HG03354 (cell line): Measurements from ENCODE around the gene ZNF135.

Experiments
- ATAC-seq: cut with Tn5 transposase; IDR thresholded peaks from one replicate; pipeline ENCODE4 v1.9.1; 2021; ENCODE audit warnings: mild to moderate bottlenecking; ENCODE audit not compliant: unreplicated experiment, poor library complexity, severe bottlenecking

The ZNF135 gene

DNA sequence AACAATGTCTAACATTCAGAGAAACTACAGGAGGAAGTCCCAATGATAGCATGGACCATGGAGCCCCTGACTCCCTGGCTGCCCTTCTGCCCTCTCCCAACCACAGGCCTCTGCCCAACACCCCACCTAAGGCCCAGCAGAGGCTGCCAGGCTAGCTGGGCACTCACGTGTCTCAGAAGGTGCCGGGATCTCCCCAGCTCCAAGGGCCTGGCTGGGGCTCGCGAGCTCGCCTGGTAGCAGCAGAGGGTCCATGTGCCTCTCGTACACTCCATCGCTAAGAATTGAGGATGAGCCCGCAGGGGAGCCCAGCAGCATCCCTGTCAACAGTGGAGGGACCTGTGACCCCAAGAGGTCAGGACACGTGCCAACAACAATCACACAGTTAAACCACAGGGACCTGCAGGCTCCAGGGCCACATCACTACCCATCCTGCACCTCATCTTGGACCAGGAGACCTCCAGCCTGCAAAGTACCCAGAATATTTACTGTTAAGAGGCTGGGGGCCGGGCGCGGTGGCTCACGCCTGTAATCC is 29.5 kb downstream of the ZNF135 start:
- ATAC-seq = no peak

DNA sequence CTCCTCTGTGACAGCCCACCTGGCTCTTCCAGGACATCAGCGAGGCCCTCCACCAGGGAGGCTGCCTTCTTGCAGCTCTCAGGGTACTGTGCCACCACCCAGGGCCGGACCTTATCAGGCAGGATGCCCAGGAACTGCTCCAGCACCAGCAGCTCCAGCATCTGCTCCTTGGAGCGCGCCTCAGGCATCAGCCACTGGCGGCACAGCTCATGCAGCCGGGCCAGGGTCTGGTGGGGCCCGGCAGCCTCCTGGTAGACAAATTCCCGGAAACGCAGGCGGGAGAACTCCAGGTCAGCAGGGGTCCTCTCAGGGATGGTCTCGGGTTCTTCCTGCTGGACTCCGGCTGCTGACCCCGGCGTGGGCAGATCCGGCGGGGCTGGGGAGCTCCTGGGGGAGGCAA is 30.8 kb downstream of the ZNF135 start:
- ATAC-seq = no peak

DNA sequence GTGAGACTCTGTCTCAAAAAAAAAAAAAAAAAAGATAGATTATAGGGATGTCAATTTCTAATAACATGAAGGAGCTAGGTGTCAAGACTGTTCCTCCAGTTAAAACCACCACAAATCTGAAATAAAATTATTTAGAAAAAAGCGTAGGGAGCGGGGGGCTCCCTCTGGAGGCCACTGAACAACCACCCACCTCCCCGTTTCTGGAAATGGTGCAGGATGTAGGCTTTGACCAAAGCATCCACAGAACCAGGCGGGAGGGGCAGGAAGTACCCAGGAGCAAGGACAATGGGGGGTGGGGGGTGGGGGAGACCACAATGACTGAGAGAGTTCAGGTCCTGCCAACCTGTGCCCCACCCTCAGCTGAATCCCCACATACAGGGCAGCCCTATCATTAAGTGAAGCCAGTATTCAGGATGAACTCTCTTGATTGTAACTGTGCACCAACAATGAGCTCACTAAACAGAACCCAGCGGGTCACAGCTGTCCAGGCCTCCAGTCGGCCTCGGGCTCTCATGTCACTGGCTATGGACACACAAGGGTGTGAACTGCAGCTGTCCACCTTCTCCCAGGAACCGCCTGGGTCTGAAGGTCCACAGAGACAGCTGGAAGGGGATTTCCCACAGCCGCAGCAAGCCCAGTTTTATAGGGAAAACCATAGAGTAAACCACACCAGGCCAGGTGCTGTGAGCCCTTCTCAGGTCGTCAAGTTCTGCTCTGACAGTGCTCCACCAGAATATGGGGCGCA is 32.3 kb downstream of the ZNF135 start:
- no peak for ATAC-seq

DNA sequence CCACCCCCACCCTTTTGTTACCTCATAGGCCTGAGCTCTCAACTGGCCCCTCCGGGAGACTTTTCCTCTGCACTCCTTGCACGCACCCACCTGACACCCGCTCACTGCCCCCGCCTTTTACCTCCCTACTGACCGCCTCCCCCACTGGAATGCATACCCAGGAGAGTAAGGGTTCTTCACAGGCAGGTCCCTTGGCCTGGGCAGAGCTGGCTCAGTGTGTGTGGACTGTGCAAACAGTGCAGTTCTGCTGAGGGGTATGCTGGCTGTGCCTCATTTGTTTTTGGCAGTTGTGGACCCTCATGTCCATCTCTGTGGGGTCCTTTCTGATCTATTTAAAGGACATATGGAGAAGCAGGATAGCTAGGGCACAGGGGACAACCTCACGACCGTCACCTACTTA is 34.0 kb downstream of the ZNF135 start:
- no peak for ATAC-seq

DNA sequence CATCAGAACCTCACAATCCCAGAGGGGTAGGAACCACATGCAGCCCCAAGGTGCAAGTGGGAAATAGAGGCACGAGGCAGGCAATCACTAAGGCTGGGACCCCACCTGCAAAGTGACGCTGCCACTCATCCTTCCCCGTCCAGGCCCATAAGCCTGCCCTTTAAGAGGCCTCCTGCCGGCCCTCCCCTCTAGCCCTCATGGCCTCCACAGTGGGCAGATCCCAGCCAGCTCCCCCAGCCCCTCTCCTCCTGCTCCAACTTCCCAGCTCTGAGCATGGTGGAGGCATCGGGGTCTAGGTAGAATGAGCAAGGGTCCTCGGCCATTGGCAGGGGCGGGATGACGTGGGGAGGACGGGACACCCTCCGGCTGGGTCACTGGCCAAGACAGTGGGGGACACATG is 36.2 kb downstream of the ZNF135 start:
- no peak for ATAC-seq

DNA sequence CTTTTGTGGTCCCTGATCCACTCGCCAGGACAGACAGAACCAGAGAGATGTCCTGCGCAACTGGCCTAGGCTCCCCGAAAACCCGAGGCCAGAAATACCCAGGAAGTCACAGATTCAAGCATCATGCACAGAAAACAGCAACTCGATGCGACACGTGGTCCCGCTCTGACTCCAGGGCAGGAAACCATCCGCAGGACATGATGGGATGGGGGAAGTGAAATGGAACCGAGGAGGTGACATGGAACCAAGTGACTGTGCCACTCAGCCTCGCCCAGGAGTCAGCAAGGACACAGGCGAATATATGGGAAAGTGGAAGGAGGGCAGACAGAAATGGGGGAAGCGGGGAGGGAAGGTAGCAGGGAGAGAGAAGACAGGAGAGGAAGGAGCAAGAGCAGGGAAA is 37.8 kb downstream of the ZNF135 start:
- ATAC-seq = no peak

DNA sequence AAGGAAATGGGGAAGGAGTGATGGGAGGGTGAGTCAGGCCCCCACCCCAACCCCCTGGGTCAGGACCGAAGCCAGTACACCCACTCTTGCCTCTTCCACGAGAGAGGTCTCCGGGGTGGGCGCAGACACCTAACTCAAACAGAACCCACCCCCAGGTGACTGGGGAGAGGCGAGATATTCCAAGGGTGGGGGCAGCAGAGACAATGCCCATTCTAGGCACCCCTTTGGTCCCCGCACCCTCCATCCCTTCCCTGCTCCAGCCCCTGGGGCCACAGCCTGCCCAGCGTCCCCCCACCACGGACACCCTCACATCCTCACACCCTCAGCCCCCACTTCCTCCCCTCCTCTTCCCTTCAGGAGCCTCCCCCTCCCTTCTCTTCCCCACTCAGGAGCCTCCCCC is 38.3 kb downstream of the ZNF135 start:
- ATAC-seq = no peak

DNA sequence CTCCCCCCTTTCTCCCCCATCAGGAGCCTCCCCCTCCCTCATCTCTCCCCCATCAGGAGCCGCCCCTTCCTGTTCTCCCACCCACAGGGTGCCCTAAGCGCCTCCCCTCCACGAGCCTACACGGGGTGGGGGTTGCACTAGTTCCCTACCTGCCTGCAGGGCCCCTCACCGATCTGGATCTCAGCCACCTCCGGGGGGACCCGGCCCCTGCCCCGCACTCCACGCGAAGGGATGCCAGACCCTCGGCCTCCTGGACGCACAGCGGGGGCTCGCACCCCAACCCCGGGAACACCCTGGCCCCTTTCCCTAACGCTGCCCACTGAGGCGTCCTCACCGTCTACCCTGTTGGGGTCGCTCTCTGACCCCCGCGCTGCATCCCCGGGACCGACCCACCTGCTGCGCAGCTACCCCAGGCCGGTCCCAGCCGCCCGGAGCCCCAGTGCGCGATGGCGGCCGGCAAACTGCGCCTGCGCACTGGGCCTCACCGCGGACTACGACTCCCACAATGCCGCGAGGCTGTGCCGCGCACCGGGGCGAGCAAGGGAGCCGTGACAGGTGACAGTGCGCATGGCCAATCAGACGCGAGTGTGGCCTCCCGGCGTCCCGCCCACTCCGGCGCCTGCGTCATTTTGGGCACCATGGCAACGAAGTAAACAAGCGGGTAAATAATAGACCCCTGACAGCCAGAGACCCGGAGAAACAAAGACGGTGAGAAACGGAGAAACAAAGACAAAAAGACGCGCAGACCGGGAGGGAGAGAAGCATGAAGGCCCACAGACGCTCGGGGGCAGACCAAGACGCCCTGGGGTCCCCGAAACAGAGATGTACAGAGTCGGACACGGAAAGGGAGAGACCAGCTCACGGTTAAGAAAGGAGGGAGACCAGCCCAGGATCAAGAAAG is 38.9 kb downstream of the ZNF135 start, which contains the start of gene ZSCAN18:
TSS of gene ZSCAN18 (minus strand) at position 451 of the 901 bp plus-strand sequence. CDS start 7,964 bp downstream, outside the sequence.
- peak; percentile 65 for ATAC-seq

DNA sequence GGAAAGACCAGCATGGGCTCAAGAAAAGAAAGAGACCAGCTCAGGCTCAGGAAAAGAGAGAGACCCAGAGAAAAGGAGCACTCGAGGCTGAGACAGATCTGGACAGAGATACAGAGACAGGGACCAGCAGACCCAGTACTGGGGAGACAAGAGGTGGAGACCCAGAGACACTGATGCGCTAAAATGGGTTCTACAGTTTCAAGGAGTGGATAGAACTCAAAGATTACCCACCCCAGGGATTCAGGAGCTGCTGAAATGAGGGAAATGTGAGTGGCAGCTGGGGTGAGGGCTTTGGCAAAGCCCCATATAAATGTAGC is 39.6 kb downstream of the ZNF135 start:
- ATAC-seq = no peak

DNA sequence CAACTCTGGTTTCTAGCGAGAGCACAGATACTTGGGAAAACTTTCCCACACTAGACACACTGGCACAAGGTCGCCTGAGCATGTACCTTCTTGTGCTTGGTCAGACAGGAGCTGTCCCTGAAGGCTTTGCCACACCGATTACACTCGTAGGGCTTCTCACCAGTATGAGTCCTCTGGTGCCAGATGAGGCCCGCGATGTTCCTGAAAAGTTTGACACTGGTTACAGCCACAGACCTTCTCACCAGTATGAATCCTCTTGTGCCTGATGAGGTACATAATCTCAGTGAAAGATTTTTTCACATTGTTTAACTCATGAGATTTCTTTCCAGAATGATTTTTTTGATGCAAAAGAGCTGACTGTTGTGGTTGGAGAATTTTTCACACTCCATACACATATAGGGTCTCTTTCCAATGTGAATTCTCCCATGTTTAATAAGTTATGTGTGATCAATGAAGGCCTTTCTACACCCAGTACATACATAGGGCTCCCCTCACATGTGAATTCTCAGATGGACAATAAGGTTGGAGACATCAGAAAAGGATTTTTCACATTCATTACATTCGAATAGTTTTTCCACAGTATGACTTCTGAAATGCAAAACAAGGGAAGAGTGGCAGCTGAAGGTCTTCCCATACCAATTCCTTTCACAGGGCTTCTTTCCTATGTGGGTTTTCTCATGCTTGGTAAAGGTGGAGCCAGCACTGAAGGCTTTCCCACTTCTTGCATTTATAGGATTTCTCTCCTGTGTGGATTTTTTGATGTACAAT is 48.9 kb downstream of the ZNF135 start:
- no peak for ATAC-seq

DNA sequence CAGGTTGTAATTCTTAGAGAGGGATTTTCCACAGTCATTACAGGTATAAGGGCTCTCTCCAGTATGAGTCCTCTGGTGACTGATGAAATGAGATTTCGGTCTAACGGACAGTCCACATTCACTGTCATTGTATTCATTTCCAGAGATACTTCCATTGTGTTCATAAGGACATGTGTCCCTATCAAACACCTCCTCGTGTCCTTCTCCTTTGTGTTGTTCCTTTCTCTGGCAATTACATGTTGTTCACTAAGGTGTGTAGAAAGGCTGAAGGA is 49.4 kb downstream of the ZNF135 start:
- ATAC-seq = no peak

DNA sequence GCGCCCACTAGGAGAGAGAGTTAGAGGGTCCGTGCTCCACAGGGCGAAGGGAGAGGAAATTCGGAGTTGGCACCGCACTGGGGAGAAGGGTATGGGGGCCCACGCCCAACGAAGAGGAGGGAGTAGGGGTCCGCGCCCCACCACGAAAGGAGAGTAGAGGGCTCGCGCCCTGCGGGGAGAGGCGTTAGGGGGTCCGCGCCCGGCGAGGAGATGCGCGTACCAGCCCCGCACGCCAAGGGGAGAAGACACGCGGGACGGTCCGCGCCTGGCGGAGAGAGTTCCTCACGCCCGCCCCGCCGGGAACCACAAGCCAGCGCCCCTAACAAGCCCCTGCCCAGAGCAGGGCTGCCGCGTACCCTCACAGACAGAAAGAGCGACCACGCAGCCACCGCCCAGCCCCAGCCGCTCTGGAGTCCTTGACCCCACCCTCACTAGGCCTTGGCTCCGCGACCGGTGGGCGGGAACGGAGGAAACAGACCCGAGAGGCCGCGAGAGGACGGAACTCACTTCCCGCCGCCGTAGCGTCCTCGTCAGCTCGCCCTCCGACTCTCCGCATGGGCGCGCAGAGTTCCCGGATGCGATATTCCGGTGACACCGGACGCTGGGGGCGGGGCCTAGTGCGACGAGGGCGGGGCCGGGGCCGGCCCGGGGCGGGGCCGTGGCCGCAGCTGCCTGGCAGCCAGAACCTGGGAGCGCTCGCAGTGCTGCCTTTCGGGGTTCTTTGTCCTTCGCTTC is 58.9 kb downstream of the ZNF135 start:
- ATAC-seq = no peak

DNA sequence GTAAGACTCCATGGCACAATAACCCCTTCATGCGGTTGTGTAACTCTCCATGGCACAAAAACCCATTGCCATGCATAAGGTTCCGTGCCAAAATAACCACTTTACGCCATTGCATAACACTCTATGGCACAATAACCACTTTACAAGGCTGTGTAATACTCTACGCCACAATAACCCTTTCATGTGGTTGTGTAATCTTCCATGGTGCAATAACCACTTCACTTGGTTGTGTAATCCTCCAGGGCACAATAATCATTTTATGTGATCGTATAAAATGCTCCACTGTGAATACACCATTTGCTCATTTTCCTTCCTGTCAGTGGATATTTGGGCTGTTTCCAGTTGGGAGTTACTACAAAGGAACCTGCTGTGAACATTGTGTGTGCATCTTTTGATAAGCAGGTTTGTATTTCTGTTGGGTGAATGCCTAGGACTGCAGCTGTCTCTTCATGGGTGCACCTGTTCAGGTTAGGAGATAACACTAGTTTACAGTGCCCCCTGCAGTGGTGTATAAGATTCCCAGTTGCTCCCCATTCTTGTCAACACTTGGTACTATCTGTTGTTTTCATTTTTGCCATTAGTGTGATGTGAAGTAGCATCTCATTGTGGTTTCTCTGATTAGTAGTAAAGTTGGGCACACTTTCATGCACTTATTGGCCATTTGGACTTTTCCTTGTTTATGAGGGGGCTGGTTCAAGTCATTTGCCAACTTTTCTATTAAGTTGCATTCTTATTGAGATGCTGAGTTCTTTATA is 60.1 kb downstream of the ZNF135 start:
- ATAC-seq = no peak
